Heart left ventricle (tissue), 13 donors: ENCODE results near the gene MARS1.

Source experiments
- POLR2A ChIP-seq, 2 donors: fragments of 450-650 bp; IDR thresholded peaks; one replicate each; pipeline ENCODE4 v1.6.1; 2017; ENCODE audit warnings: antibody characterized with exemption in 2 of 2, mild to moderate bottlenecking in 2 of 2, moderate library complexity in 2 of 2
- TF ChIP-seq, protein P1 (sequence below), 12 donors: fragments of 200-600 bp; sonication (generic) in 4 of 12; IDR thresholded peaks; one replicate each; pipeline versions ENCODE4 v1.5.0 to v1.8.0; 2018 to 2022; ENCODE audit warnings: antibody characterized with exemption in 12 of 12, mild to moderate bottlenecking in 5 of 12
- donor health status: ischemic (EF 13 %, LVEDD 7.1; RV severe dilation, severe dysfunction).
- donor health status: DM: no; HTN: yes; CAD: no.
- donor health status: DM: no; HTN: no; CAD: no.
- donor health status: ischemic (EF 25% LVEDD 6.9; RV normal size, moderate dysfunction).
- donor health status: ischemic (EF 25% LVEDD 5.7; RV mildly dilated, moderate dysfunction).
- donor health status: ischemic (EF 35%, LVEDD 5.7; RV mildly dilated, moderate dysfunction).
- donor health status: nonischemic (EF 11% LVEDD 7.7; RV severe dilation, severe dysfunction).
- donor health status: DM: yes; HTN: yes; CAD: no.
- donor health status: PGD.
- donor health status: ischemic (EF 29% LVEDD 5.4; RV normal size, mild dysfunction).
- donor health status: nonischemic (EF 23%, LVEDD 6.1; RV moderate dilation, normal function).

DNA sequence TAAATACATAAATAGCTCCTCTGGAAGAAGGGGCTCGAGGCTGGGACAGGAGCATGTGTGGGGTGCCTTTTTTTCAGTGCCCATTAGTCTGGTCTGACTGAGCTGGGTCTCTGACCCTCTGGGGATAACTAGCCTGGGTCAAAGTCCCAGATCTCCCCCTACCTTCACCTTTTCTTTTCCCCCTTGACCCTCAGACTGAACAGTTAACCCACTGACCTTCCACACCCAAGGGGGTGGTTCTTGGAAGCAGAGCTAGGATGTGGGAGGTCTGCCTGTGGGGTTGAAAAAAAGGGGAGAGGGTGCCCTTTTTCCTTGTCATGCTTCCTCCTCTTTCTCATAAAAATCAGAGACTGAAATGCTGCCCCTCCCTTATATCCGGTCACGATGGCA, 29.2 kb upstream of the MARS1 start:
- no peak for TF ChIP-seq POLR2A (IDR thresholded peaks at IDR 0.05)
- TF ChIP-seq, protein P1, sequence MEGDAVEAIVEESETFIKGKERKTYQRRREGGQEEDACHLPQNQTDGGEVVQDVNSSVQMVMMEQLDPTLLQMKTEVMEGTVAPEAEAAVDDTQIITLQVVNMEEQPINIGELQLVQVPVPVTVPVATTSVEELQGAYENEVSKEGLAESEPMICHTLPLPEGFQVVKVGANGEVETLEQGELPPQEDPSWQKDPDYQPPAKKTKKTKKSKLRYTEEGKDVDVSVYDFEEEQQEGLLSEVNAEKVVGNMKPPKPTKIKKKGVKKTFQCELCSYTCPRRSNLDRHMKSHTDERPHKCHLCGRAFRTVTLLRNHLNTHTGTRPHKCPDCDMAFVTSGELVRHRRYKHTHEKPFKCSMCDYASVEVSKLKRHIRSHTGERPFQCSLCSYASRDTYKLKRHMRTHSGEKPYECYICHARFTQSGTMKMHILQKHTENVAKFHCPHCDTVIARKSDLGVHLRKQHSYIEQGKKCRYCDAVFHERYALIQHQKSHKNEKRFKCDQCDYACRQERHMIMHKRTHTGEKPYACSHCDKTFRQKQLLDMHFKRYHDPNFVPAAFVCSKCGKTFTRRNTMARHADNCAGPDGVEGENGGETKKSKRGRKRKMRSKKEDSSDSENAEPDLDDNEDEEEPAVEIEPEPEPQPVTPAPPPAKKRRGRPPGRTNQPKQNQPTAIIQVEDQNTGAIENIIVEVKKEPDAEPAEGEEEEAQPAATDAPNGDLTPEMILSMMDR (IDR thresholded peaks at IDR 0.05), result no peak
